SK-MEL-5 (cell line): Measurements from ENCODE around the gene MAP2K5. TPM values are rescaled to one million over a fixed set of nuclear protein-coding genes. Genes with fewer than 3 reads are reported as not detected.

Experiments
- small RNA-seq, 2 experiments: library from RNA; depleted of rRNA; stranded (forward); fragments of <200 nt; gene quantifications; one replicate each; pipeline ENCODE3, GENCODE V24; 2014
- total RNA-seq: library from RNA; depleted of rRNA; stranded (reverse); fragments of >200 nt; shearing (Covaris generic); gene quantifications from 2 replicates; pipeline ENCODE4 v1.2.3, GENCODE V29; 2014; rRNA removed

MAP2K5 gene
- total RNA-seq, 1 experiment from 2014 or later, result 8.3 TPM

Small RNA genes lying within 50 kb of the gene (small RNA-seq; reads per million reads assigned to genes)
- 0.15 to 3.1 reads per million in 2 experiments for gene RNU6-1

Other genes starting within 250 kb of the MAP2K5 start
- gene C15orf61, start 21.6 kb upstream of the MAP2K5 start, total RNA-seq, result 3.3 and 4.5 TPM in 2 replicates